Stimulated activated naive CD4-positive, alpha-beta T cell treated with Interleukin-2 at 50 U/mL for 16 hours (primary cell): Measurements from ENCODE around the gene PPP1R27.

Experiments
- DNase-seq: peaks from one replicate; lab custom pipeline; 2025; lab: John Stamatoyannopoulos, UW

Gene PPP1R27

DNA sequence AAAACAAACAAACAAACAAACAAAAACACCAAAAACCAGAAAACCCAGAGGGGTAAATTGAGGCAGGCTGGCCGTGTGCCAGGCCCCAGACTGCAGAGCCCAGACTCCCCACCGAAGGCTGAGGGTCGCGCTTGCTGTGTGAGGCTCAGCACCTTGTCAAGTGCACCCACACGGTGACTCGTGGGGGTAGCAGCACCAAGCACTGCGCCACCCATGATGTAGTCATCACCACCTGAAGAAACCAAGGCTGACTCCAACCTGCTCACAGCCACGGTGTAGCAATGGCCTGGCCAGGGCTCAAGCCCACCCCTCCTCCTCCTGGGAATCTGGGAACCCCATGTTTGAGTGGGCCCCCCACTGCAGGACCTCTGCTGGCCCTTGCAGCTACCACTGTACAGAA is 13.7 kb downstream of the PPP1R27 start:
- DNase-seq: no peak

DNA sequence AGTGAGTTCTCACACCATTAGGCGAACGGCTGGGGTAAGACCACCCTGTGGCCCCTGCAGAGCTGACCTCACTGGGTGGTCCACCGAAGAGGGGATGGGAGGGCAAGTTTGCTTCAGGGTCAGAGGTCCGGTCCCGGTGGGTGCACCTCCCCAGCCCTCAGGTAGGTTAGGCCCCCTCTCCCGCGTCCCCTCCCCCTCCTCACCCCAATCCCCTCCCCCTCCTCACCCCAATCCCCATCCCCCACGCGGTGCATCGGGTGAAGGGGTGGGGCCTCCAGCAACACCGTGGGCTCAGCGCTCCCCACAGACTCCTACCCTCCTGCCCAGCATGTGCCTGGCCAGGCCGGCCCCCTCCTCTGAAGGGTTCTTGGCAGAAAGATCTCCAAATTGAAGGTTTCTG is 15.1 kb downstream of the PPP1R27 start:
- DNase-seq: no peak

DNA sequence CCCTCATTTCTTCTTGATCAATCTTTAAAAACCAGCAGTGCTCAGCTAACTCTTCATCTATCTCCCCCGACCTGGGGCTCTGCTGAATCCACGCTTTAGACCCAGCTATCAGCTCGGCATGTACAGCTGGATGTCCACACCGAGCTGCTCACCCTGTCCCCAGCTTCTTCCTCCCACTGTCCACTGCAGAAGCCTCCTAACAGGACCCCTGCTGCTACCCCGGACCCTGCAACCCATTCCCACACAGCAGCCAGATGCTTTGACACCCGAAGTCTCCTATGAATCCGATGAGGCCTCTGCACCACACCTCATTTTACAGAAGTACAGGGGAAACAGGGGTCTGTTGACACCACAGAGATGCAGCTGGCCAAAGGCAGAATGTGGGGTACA is 17.1 kb downstream of the PPP1R27 start:
- no peak for DNase-seq

DNA sequence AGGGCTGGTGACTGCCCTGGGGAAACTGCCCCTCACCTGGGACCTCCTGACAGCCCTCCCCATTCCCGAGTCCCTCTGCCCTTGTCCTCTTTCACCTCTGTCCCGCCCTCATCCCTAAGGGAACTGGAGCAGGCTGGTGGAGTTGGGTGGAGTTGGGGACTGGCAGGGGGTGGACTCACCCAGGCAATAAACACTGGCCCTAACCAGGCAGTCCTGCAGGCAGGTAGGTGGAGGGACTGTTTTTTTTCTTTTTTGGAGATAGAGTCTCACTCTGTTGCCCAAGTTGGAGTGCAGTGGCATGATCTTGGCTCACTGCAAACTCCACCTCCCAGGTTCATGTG is 19.2 kb downstream of the PPP1R27 start:
- DNase-seq: no peak

DNA sequence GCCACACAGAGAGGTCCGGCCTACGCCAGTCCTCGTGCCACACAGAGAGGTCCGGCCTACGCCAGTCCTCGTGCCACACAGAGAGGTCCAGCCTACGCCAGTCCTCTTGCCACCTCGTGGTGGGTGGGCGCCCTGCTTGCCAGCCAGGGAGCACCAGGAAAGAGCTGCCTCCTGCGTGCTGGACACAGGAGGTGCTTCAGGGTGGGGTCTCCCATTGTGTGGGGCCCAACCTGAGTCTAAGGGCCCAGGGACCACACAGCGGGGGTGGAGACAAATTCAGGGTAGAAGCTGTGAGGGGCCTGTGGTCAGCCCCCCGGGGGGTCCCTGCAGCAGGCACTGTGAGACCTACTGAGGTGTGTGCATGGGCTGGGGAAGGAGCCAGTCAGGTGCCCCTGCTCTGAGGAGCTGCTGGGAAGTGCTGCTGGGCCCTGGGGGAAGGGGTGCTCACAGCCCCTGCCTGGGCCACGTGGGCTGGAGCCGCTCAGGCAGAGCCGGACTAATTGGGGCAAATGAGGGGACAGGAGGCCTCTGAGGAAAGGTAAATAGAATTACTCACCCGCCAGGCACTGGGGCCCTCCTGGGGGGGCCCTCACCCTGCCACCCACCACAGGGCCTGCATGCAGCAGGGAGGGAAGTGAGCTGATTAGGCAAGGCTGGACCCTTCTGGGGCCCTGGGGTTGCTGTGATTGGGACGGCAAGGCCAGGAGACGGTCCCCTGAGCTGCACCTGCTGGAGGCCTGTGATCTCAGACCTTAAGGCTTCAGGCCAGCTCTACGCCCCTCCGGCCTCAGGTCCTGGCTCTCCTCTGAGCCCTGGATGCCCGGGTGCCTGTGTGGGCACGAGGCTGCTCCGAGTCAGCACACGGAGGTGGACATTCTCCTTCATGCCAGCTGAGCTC is 19.9 kb downstream of the PPP1R27 start:
- DNase-seq: no peak

DNA sequence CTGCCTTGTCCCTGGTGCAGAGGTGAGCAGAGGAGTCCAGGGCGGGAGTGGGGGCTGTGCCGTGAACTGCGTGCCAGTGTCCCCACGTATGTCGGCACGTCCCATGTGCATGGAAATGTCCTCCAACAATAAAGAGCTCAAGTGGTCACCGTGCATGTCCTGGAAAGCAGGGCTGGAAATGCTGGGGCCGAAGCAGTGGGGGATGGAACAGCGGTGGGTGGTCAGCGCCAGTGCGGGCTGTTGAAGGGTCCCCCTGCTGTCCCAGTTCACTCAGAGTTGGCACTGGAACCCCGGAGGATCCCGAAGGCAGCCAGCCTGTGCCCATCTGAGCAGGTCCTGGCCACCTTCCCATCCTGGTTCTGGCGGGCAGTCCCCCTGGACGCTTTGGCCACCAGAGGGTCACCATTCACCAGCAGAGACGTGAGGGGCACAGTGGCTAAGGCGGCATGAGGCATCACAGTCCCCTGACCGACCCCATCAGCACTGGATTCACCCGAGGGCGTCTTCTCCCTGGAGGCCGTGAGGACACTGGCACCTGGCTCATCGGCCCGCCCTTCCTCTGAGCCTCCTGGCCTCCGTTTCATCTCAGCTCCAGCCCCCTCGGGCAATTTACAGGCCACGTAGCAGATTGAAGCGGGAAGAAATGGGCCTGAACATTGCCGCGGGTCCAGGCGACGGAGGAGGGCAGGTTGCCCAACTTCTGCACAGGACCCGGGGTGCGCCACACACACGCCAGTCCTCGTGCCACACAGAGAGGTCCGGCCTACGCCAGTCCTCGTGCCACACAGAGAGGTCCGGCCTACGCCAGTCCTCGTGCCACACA is 20.8 kb downstream of the PPP1R27 start:
- DNase-seq: no peak

DNA sequence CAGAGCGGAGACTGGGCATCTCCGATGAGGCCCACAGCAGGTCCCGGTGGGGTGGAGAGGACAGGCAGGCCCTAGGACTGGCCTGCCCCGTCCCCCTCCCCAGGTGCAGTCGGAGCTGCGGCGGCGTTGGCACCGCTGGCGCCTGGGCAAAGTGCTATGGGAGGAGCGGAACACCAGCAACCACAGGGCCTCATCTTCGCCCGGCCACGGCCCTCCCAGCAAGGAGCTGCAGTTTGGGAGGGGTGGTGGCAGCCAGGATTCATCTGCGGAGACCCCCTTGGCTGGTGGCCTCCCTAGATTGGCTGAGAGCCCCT is 21.5 kb downstream of the PPP1R27 start:
- DNase-seq: no peak

DNA sequence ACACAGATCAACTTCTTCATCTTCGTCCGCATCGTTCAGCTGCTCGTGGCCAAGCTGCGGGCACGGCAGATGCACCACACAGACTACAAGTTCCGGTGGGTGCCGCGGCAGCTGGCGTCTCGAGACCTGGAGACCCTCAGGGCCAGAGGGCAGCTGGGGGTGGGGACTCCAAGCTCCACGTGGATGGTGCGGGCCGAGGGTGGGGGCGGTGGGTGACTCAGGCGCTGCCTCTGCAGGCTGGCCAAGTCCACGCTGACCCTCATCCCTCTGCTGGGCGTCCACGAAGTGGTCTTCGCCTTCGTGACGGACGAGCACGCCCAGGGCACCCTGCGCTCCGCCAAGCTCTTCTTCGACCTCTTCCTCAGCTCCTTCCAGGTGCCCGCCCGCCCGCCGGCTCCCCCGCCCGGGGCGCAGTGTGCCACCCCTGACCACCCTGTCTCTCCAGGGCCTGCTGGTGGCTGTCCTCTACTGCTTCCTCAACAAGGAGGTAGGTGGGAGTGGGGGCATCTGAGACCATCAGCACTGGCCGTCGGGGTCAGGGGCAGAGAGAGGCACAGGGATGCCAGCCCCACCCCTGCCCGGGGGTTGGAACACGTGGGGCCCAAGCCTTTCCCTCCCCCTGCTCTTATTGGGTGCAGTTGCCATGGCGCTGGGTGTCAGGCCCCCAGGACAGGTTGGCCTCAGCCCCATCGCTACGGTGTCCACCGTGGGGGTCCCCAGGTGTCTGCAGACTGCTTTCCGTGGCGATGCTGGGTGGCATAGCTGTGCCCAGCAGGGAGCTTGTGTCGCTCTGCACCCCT is 22.1 kb downstream of the PPP1R27 start:
- no peak for DNase-seq

DNA sequence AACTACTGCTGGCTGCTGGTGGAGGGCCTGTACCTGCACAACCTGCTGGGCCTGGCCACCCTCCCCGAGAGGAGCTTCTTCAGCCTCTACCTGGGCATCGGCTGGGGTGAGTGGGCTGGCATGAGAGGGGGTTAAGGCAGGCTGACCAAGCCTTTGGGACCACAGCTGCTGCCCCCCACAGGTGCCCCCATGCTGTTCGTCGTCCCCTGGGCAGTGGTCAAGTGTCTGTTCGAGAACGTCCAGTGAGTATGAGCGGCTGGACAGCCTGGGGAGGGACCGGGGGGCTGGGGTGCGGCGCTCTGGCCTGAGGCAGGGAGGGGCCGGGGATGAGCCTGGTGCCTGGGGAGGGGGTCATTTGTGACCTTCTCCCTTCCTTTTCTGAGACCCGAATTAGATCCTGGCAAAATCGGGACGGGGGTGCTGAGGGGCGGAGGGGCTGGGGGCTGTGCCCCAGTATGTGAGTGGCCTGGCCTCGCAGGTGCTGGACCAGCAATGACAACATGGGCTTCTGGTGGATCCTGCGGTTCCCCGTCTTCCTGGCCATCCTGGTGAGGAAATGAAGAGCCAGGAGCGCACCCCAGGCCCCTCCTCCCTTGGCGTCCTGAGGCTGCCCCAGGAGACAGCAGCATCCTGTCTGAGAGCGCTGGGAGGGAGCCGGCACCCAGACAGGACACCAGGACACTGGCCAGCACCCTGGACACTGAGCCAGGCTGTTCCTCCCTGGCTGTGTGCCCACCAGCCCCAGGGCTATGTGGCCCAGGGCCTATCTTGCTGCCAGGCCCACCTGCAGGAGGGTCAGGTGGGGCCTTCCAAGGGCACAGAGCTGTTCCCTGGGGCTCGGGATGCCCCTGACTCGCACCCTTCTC is 22.9 kb downstream of the PPP1R27 start:
- no peak for DNase-seq

DNA sequence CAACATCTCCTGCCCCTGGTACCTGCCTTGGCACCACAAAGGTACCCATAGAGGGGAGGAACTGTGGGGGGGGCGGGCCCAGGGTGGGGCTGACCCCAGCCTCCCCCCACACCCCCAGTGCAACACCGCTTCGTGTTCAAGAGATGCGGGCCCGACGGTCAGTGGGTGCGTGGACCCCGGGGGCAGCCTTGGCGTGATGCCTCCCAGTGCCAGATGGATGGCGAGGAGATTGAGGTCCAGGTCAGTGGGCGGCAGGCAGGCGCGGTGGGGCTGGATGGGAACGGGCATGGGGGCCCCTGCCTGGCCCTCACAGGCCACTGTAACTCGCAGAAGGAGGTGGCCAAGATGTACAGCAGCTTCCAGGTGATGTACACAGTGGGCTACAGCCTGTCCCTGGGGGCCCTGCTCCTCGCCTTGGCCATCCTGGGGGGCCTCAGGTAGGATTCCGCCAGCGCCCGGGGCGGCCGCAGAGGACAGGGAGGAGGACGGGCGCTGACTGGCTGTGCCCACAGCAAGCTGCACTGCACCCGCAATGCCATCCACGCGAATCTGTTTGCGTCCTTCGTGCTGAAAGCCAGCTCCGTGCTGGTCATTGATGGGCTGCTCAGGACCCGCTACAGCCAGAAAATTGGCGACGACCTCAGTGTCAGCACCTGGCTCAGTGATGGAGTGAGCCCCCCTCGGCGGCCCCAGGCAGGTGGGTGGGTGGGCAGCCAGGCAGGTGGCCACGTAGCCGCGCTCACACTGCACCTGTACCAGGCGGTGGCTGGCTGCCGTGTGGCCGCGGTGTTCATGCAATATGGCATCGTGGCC is 23.8 kb downstream of the PPP1R27 start:
- DNase-seq: no peak

DNA sequence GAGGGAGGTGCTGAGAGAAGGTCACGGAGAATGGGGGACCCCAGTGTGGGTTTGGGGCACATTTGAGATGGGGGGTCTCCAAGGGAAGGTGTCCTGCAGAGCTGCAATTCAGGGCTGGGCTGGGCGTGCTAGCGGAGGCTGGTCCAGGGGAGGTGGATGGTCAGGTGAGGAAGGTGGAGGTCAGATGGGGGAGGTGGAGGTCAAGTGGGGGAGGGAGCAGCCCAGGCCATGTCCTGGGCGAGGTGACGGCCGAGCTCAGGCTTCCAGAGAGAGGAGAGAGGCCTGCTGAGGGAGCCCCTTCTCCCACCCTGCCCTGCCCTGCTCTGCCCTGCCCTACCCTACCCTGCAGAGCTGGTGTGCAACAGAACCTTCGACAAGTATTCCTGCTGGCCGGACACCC is 24.4 kb downstream of the PPP1R27 start:
- no peak for DNase-seq

DNA sequence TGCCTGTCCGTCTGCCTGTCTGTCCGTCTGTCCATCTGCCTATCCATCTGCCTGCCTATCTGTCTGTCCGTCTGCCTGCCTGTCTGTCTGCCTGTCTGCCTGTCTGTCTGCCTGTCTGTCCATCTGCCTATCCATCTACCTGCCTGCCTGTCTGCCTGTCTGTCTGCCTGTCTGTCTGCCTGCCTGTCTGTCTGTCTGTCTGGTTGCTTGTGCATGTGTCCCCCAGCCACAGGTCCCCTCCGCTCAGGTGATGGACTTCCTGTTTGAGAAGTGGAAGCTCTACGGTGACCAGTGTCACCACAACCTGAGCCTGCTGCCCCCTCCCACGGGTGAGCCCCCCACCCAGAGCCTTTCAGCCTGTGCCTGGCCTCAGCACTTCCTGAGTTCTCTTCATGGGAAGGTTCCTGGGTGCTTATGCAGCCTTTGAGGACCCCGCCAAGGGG is 25.3 kb downstream of the PPP1R27 start:
- no peak for DNase-seq

DNA sequence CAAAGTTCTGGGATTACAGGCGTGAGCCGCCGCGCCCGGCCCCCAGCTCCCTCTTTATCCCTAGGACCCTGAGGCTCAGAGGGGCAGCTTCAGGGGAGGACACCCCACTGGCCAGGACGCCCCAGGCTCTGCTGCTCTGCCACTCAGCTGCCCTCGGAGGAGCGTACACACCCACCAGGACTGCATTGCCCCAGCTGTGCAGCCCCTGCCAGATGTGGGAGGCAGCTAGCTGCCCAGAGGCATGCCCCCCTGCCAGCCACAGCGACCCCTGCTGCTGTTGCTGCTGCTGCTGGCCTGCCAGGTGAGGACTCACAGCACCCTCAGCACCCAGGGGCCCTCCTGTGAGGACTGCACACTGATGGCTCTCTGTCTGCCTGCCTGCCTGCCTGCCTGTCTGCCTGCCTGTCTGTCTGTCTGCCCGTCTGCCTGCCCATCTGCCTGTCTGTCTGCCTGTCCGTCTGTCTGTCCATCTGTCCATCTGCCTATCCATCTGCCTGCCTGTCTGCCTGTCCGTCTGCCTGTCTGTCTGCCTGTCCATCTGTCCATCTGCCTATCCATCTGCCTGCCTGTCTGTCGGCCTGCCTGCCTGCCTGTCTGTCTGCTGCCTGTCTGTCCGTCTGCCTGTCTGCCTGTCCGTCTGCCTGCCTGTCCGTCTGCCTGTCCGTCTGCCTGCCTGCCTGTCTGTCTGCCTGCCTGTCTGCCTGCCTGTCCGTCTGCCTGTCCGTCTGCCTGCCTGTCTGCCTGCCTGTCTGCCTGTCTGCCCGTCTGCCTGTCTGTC is 25.9 kb downstream of the PPP1R27 start:
- no peak for DNase-seq

DNA sequence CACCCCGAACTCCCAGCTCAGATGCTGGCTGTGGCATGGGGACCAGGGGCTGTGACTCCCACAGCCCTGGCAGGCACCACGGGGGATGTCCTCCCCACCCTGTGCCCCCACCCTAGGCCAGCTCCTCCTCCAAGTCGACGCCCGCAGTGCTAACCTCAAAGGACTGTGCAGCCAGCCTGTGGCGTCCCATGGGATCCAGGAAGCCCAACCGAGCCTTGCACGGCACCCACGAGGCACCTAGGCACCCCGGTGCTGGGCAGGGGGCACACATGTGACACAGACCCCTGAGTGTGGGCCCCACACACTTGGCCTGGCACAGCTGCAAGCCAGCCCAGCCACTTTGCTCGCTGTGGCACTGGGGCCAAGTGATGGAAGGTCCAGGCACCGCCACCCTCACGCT is 27.0 kb downstream of the PPP1R27 start:
- no peak for DNase-seq

DNA sequence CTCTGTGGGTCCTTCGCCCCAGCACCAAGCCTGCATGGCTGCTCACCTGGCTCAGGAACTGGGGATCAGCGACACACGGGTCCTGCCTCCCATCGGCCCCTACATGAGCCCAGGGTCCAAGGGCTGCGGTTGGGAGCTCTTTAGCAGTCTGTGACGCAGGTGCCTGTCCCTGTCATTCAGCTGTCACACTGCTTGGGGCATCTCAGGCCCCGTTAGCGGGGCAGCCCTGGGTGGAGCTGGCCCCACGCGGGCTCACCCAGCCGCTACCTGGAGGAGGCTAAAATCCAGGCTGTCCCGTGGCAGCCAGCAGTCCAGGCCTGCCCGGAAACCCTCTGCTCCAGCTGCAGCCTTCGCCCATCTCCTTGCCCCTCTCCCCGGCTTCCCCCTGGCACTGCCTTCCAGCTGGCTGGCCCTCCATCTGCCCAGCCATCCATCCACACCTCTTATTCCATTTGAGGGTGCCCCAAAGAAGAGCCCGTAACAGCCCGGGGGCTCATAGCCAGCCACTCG is 27.6 kb downstream of the PPP1R27 start:
- no peak for DNase-seq

DNA sequence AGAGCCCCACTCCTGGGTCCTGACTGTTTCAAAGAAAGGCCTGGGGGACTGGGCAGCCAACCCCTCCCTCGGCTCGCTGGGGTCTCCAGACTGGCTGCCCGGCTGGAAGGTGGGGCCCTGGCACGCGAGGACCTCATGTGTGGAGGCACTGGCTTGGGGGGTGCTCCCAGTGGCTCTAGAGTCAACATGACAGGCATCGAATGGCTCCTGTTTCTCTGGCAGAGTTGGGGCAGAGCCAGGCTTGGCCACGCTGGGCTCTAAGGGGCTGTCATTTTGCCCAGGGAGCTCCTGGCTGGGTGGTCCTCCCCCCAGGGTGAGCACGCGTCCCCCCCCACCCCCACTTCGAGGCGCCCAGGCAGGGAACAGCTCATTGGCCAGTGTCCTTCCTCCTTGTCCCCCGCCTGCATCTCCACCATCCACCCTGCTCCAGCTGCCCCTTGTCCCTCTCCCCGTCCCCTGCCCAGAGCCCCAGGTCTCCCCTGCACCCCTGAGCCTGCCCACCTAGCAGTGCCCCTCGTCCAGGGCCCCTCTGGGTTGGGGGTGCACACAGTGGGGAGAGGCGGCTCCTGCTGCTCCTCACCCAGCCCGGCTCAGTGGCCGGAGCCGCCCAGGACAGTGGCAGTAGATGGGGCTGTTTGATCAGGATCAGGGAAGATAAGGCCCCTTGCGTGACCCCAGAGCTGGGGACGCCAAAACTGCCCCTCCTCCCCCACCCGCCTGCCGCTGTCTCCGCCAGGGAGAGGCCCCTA is 28.2 kb downstream of the PPP1R27 start:
- DNase-seq: no peak

DNA sequence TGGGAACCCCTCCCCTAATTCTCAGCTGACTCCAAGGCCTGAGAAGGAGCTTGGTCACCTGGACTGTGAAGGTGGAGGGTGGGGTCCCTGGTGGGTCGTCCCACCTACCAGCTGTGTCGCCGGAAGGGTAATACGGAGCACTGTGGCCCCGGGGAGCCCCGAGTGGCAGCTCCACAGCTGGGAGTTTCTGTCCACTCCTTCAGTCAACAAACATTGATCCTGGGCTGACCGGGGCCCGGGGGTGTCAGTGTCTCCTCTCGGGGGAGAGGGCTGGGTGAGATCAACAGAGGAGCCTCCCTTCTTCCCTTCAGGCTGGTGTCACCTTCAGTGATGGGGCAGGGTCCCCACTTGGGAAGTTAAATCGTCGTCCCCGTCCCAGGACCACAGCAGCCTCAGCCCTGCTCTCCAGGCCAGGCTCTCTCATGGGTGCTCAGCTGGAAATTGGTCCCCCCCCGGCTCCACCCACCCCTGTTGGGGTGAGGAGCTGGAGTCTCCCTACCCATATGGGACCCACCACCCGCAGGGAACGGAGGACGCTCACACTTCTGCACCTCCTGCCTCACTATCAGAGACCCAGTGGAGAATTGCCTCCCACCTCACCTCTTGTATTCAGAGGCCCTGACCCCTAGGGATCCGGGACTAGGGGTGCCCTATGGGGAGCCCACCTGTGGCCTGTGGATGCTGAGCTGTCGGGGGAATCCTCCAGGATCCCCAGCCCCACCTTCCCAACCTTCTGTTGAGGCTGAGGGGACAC is 29.0 kb downstream of the PPP1R27 start:
- DNase-seq: no peak
